Peyer's patch (tissue), 4 donors: ENCODE data around the gene LAIR2. TPM values are rescaled to one million over a fixed set of nuclear protein-coding genes. Genes with fewer than 3 reads are reported as not detected.

ENCODE experiments used
- DNase-seq, 3 donors: peaks; one replicate each; pipeline ENCODE4 v3.0.0-alpha.2; 2017 to 2019
- H3K27ac ChIP-seq, 4 donors: fragments of 200-600 bp; sonication (generic); one replicate each; pipeline ENCODE4 v1.5.1; 2016 to 2019
- H3K27me3 ChIP-seq, 2 donors: fragments of 200-600 bp; sonication (generic); one replicate each; pipeline ENCODE4 v1.5.1; 2019
- H3K36me3 ChIP-seq, 3 donors: fragments of 200-600 bp; sonication (generic); one replicate each; pipeline ENCODE4 v1.5.1; 2016 to 2019
- H3K4me1 ChIP-seq, 4 donors: fragments of 200-600 bp; sonication (generic); one replicate each; pipeline ENCODE4 v1.5.1; 2016 to 2019
- H3K4me3 ChIP-seq, 4 donors: fragments of 200-600 bp; sonication (generic); 1 replicate in 3 of 4; 2 replicates in 1 of 4; pipeline ENCODE4 v1.5.1; 2016 to 2019; ENCODE audit warnings: mild to moderate bottlenecking in 1 of 4
- H3K9me3 ChIP-seq, 4 donors: fragments of 200-600 bp; sonication (generic); one replicate each; pipeline ENCODE4 v1.5.1; 2016 to 2019; ENCODE audit warnings: mild to moderate bottlenecking in 1 of 4
- CTCF ChIP-seq, 6 experiments: fragments of 450-650 bp in 4 of 6; fragments of 200-600 bp in 2 of 6; sonication (generic) in 1 of 6; IDR thresholded peaks; one replicate each; pipeline ENCODE4 v1.5.1; 2017 to 2019; ENCODE audit warnings: antibody characterized with exemption in 6 of 6, mild to moderate bottlenecking in 3 of 6, moderate library complexity in 1 of 6
- POLR2A ChIP-seq, 2 donors: fragments of 450-650 bp; IDR thresholded peaks; one replicate each; pipeline ENCODE4 v1.5.1; 2017; ENCODE audit warnings: antibody characterized with exemption in 2 of 2, mild to moderate bottlenecking in 2 of 2, moderate library complexity in 2 of 2
- total RNA-seq, 4 donors: library from RNA; depleted of rRNA; stranded (reverse); fragments of >200 nt; gene quantifications; one replicate each; pipeline ENCODE4 v1.1.0, GENCODE V29; 2016

Gene LAIR2
- total RNA-seq, 4 donors from 2014 or later, result not detected

- Histone ChIP-seq H3K9me3 (peaks cover 0 to under 1% (median 0%) of the 10 kb centered on the region in 4 donors), H3K27ac (peak overlapping the region in 2 of 4 donors; percentile 99 to 100), H3K27me3 (no peaks in the 10 kb centered on the region), H3K36me3 (peaks cover 0 to 67% (median 6%) of the 10 kb centered on the region in 3 donors), H3K4me1 (peaks cover 3 to 43% (median 14%) of the 10 kb centered on the region in 4 donors), H3K4me3 (no peak overlapping the region)
- TF ChIP-seq CTCF (IDR thresholded peaks at IDR 0.05) (no peak), POLR2A (IDR thresholded peaks at IDR 0.05) (no peak)
- no peak for DNase-seq
Measured at GRCh38 chr19:54460230-54461005, 42.2 kb upstream of the LAIR2 start.

GRCh38 chr19:54461210-54461609 lies 41.4 kb upstream of the LAIR2 start:
- Histone ChIP-seq H3K27me3 (no peaks in the 10 kb centered on the region), H3K27ac (peak overlapping the region in 2 of 4 donors; percentile 99 to 100), H3K4me3 (peak overlapping the region in 1 of 4 donors; percentile 65), H3K9me3 (peaks cover 0 to 3% (median 0%) of the 10 kb centered on the region in 4 donors), H3K36me3 (peaks cover 0 to 59% (median 6%) of the 10 kb centered on the region in 3 donors), H3K4me1 (peaks cover 3 to 45% (median 14%) of the 10 kb centered on the region in 4 donors)
- TF ChIP-seq POLR2A (IDR thresholded peaks at IDR 0.05) (no peak), CTCF (IDR thresholded peaks at IDR 0.05) (no peak)
- DNase-seq, result no peak

GRCh38 chr19:54461613-54462012 lies 41.0 kb upstream of the LAIR2 start:
- Histone ChIP-seq H3K4me1 (peaks cover 3 to 48% (median 14%) of the 10 kb centered on the region in 4 donors), H3K27ac (peak overlapping the region in 3 of 4 donors; percentile 95 to 100 (median 99)), H3K36me3 (peaks cover 0 to 55% (median 6%) of the 10 kb centered on the region in 3 donors), H3K27me3 (no peaks in the 10 kb centered on the region), H3K9me3 (peaks cover 0 to 3% (median 0%) of the 10 kb centered on the region in 4 donors), H3K4me3 (peak overlapping the region in 1 of 4 donors; percentile 65)
- DNase-seq, result no peak
- TF ChIP-seq CTCF (IDR thresholded peaks at IDR 0.05) (no peak), POLR2A (IDR thresholded peaks at IDR 0.05) (no peak)

GRCh38 chr19:54462047-54462654 lies 40.5 kb upstream of the LAIR2 start:
- Histone ChIP-seq H3K4me3 (peak overlapping the region; percentile 61 to 78 (median 70)), H3K27ac (peak overlapping the region; percentile 95 to 100 (median 98)), H3K4me1 (peaks cover 3 to 48% (median 14%) of the 10 kb centered on the region in 4 donors), H3K9me3 (peaks cover 0 to 3% (median 0%) of the 10 kb centered on the region in 4 donors), H3K36me3 (peaks cover 0 to 49% (median 6%) of the 10 kb centered on the region in 3 donors), H3K27me3 (no peaks in the 10 kb centered on the region)
- DNase-seq, result no peak
- TF ChIP-seq CTCF (IDR thresholded peaks at IDR 0.05), result no peak
- TF ChIP-seq POLR2A (IDR thresholded peaks at IDR 0.05), result no peak

GRCh38 chr19:54462655-54463530 lies 39.7 kb upstream of the LAIR2 start:
- peak; percentile 70 to 87 (median 86) for DNase-seq
- peak overlapping the region; percentile 61 to 78 (median 70) for H3K4me3 ChIP-seq
- peak in 4 of 6 experiments; percentile 12 to 57 (median 44) for TF ChIP-seq CTCF (IDR thresholded peaks at IDR 0.05)
- TF ChIP-seq POLR2A (IDR thresholded peaks at IDR 0.05), result peak in 1 of 2 donors; percentile 38
- no peaks in the 10 kb centered on the region for H3K27me3 ChIP-seq
- peaks cover 3 to 49% (median 14%) of the 10 kb centered on the region in 4 donors for H3K4me1 ChIP-seq
- peak overlapping the region; percentile 95 to 100 (median 98) for H3K27ac ChIP-seq
- H3K9me3 ChIP-seq, result peaks cover 0 to 3% (median 0%) of the 10 kb centered on the region in 4 donors
- H3K36me3 ChIP-seq, result peaks cover 0 to 42% (median 5%) of the 10 kb centered on the region in 3 donors
